LNCaP clone FGC (cell line): Measurements from ENCODE around the gene ACP7.

ENCODE experiments used
- DNase-seq: peaks from one replicate; pipeline ENCODE4 v3.0.0-alpha.2; 2011; ENCODE audit warnings: low read depth
- H3K4me3 ChIP-seq: 2 replicates; pipeline ENCODE4 v1.5.1; 2011; ENCODE audit warnings: mild to moderate bottlenecking, low read depth, low read length, control low read depth
- CTCF ChIP-seq: IDR thresholded peaks from 2 replicates; pipeline ENCODE4 v1.5.1; 2012; ENCODE audit warnings: mild to moderate bottlenecking; ENCODE audit not compliant: control insufficient read depth, insufficient read depth; ENCODE audit errors: extremely low read depth

ACP7 gene

GRCh38 chr19:39074205-39074692, 9.9 kb upstream of the ACP7 start:
- no peak overlapping the region for H3K4me3 ChIP-seq
- TF ChIP-seq CTCF, result no peak
- no peak for DNase-seq

DNA sequence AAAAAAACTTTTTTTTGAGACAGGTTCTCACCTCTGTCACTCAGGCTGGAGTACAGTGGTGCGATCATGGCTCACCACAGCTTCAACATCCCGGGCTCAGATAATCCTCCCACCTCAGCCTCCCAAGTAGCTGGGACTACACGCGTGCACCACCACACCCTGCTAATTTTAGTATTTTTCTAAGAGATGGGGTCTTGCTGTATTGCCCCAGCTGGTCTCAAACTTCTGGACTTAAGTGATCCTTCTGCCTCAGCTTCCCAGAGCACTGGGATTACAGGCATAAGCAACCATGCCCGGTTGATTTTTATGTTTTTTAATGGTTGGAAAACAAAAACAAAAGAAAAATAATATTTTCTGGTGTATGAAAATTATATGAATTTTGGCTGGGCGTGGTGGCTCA, 9.2 kb upstream of the ACP7 start:
- DNase-seq, result no peak
- H3K4me3 ChIP-seq, result no peak overlapping the region
- TF ChIP-seq CTCF, result no peak

DNA sequence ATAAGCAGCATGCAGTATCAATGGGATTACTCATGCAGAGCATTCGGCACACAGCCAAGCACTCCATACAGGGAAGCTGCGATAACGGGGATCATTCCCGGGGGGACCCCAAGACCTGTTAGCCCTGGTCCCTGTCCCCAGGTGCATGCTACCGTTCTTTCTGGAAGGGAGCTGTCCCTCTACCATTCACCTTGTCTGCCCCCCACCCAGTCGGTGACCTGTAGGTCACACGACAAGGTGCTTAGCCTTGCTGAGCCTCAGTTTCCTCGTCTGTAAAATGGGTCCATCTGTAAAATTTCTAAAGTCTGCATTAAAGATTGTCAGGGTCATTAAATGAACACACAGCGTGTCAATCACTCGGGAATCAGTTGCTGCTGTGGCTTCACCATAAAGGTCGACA, 6.8 kb upstream of the ACP7 start:
- DNase-seq, result no peak
- no peak overlapping the region for H3K4me3 ChIP-seq
- no peak for TF ChIP-seq CTCF

GRCh38 chr19:39078436-39079200, 5.5 kb upstream of the ACP7 start:
- DNase-seq, result no peak
- H3K4me3 ChIP-seq, result no peak overlapping the region
- TF ChIP-seq CTCF, result no peak

DNA sequence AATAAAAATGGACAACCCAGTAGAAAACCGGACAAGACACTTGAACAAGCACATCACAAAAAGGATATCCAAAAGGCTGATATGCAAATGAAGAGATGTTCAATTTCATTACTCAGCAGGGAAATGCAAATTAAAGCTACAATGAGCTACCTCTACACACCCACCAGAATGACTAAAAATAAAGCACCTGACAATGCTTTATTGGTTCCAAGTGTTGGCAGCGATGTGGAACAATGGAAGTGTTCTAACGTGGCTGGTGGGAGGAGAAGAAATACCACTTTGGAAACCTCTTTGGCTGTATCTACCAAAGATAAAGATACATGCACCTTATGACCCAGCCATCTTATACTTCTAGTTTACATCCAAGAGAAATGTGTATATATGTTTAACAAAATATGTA, 3.7 kb upstream of the ACP7 start:
- TF ChIP-seq CTCF, result no peak
- DNase-seq, result no peak
- no peak overlapping the region for H3K4me3 ChIP-seq

GRCh38 chr19:39082167-39082566, 2.0 kb upstream of the ACP7 start:
- TF ChIP-seq CTCF, result no peak
- no peak overlapping the region for H3K4me3 ChIP-seq
- no peak for DNase-seq

DNA sequence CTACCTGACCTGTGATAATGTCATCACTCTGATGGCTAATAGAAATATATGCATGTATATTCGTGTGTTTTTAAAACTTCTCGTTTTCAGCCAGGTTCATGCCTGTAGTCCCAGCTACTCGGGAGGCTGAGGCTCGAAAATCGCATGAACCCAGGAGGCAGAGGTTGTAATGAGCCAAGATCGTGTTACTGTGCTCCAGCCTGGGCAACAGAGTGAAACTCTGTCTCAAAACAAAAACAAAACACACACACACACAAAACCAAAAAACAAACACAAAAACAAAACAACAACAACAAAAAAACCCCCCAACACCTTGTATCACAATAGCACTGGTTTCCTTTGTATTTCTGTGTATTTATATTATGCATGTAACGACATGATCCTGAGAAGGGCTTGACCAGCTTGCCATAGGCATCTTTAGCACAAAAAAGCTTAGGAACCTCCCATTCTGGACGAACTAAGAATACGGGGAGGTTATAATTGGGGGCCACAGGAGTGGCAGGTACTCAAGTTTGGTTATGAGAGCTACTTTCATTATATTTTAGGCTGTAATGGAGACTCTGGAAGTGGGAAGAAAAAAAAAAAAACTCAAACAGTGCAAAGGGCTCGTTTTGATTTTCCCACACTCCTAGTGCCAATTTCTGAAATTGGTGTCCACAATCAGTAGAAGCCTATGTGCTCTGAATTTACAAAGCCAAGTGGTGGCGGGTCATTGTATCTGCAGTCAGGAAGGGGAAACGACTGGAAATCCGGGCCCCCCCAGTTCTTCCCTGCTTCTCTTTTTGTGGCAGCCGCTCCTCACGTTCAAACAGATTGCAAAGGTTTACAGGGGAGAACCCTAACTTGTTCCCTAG, 1.2 kb upstream of the ACP7 start:
- no peak for DNase-seq
- TF ChIP-seq CTCF, result no peak
- no peak overlapping the region for H3K4me3 ChIP-seq
